MM.1S (cell line): ENCODE measurements around the gene HIC1.

ENCODE experiments used
- DNase-seq: peaks from one replicate; pipeline ENCODE4 v3.0.0-alpha.2; 2015
- H2AFZ ChIP-seq: fragments of 300-600 bp; sonication (generic); 2 replicates; pipeline ENCODE4 v1.6.0; 2016; ENCODE audit warnings: antibody characterized with exemption, low read length
- H3F3A ChIP-seq: fragments of 300-600 bp; sonication (generic); 2 replicates; pipeline ENCODE4 v1.6.1; 2016; ENCODE audit warnings: mild to moderate bottlenecking, antibody characterized with exemption, low read length, moderate library complexity, mixed read lengths; ENCODE audit not compliant: insufficient read depth
- H3K27ac ChIP-seq: fragments of 300-600 bp; sonication (generic); 2 replicates; pipeline ENCODE4 v1.5.1; 2016; ENCODE audit warnings: mild to moderate bottlenecking, low read length
- H3K27me3 ChIP-seq: fragments of 300-600 bp; sonication (generic); replicated peaks from 2 replicates; pipeline ENCODE4 v1.6.0; 2016; ENCODE audit warnings: low read length; ENCODE audit not compliant: insufficient read depth
- H3K36me3 ChIP-seq: fragments of 300-600 bp; sonication (generic); replicated peaks from 2 replicates; pipeline ENCODE4 v1.6.1; 2016; ENCODE audit warnings: mild to moderate bottlenecking, low read length, mixed read lengths; ENCODE audit not compliant: insufficient read depth
- H3K4me1 ChIP-seq: fragments of 300-600 bp; sonication (generic); 2 replicates; pipeline ENCODE4 v1.6.1; 2016; ENCODE audit warnings: low read length, mixed read lengths
- H3K4me2 ChIP-seq: fragments of 300-600 bp; sonication (generic); 2 replicates; pipeline ENCODE4 v1.6.0; 2016; ENCODE audit warnings: low read depth, low read length
- H3K4me3 ChIP-seq: fragments of 300-600 bp; sonication (generic); 2 replicates; pipeline ENCODE4 v1.5.1; 2016; ENCODE audit warnings: low read length, mixed read lengths
- H3K79me2 ChIP-seq: fragments of 300-600 bp; sonication (generic); 2 replicates; pipeline ENCODE4 v1.6.1; 2016; ENCODE audit warnings: mixed run types, low read length, mixed read lengths
- H3K9ac ChIP-seq: fragments of 300-600 bp; sonication (generic); 2 replicates; pipeline ENCODE4 v1.6.1; 2016; ENCODE audit warnings: low read length, mixed read lengths
- H3K9me2 ChIP-seq: fragments of 300-600 bp; sonication (generic); replicated peaks from 2 replicates; pipeline ENCODE4 v1.6.1; 2016; ENCODE audit warnings: mild to moderate bottlenecking, low read length, mixed read lengths; ENCODE audit not compliant: insufficient read depth
- H3K9me3 ChIP-seq: fragments of 300-600 bp; sonication (generic); replicated peaks from 2 replicates; pipeline ENCODE4 v1.6.1; 2016; ENCODE audit warnings: mild to moderate bottlenecking, low read length, mixed read lengths; ENCODE audit not compliant: insufficient read depth
- H4K20me1 ChIP-seq: fragments of 300-600 bp; sonication (generic); 2 replicates; pipeline ENCODE4 v1.6.1; 2016; ENCODE audit warnings: mild to moderate bottlenecking, low read length, moderate library complexity, mixed read lengths; ENCODE audit not compliant: insufficient read depth
- CTCF ChIP-seq: fragments of 300-600 bp; sonication (generic); IDR thresholded peaks from 2 replicates; pipeline ENCODE4 v1.5.1; 2016; ENCODE audit warnings: antibody characterized with exemption, low read length, mixed read lengths
- EZH2 ChIP-seq: fragments of 300-600 bp; sonication (generic); optimal IDR thresholded peaks from 2 replicates; pipeline ENCODE3; 2017; ENCODE audit warnings: low read depth, mild to moderate bottlenecking, antibody characterized with exemption, low read length, mixed read lengths
- EZH2phosphoT487 ChIP-seq: fragments of 300-600 bp; sonication (generic); IDR thresholded peaks from 2 replicates; pipeline ENCODE4 v1.6.1; 2018; ENCODE audit warnings: antibody characterized with exemption, low read length

Gene HIC1

DNA sequence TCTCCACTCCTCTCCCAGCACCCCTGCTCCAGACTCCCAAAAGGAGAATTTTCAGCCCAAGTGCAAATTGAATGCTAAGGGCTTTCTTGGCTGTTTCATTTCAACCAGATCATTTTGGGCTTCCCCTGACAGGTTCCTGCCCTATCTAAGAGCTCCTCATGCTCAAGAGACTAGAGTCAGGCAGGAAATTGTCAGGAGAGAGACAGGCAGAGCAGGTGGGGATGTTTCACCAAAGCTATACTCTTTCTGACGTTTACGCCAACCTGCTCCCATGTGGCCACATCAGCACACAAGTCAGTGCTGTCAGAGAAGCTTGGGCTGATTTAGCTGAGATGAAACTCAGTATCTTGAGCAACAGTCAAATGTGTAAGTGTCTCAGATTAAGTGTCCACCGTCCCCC, 31.4 kb downstream of the HIC1 start:
- H2AFZ ChIP-seq = no peak overlapping the region
- no peak for DNase-seq
- H3F3A ChIP-seq = peaks cover 25% of the 10 kb centered on the region
- H4K20me1 ChIP-seq = no peaks in the 10 kb centered on the region
- TF ChIP-seq CTCF = no peak
- H3K36me3 ChIP-seq = no peaks in the 10 kb centered on the region
- no peaks in the 10 kb centered on the region; the same call in 1 of the 2 replicates for H3K79me2 ChIP-seq
- H3K27ac ChIP-seq = no peak overlapping the region
- H3K4me2 ChIP-seq = no peak overlapping the region
- peaks cover 33% of the 10 kb centered on the region for H3K4me1 ChIP-seq
- H3K4me3 ChIP-seq = no peak overlapping the region
- H3K9me2 ChIP-seq = no peaks in the 10 kb centered on the region
- H3K9ac ChIP-seq = no peak overlapping the region
- no peaks in the 10 kb centered on the region for H3K9me3 ChIP-seq
- no peaks in the 10 kb centered on the region for H3K27me3 ChIP-seq

DNA sequence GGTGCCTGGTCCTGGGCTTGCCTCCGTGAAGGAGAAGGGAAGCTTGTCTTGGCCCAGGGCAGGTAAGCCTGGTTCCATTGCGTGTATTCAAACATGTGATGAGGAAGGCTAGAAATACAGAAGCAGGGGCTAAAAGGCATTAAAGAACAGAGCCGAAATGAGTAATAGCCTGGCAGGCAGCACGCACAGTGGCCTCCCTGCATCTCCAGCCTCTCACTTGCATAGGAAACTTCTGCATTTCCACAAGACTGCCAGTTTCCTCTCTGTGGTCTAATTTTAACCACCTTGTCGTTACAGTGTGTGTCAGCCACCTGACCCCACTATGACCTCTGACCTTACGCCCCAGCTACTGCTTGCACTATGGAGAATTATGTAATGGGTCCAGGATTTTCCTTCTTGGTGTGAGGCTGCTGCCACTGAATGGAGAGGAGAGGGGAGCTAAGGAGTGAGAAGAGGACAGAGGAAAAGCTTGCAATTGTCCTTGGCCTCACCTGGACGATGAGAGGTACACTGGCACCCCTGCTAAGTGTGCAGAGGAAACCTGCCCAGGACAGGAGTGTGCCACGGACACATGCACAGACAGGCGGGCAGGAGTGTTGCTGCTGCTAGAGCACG, 32.8 kb downstream of the HIC1 start:
- Histone ChIP-seq H3K79me2 (no peaks in the 10 kb centered on the region; the same call in 1 of the 2 replicates), H3K36me3 (no peaks in the 10 kb centered on the region), H3K4me2 (no peak overlapping the region), H4K20me1 (no peaks in the 10 kb centered on the region), H3K4me1 (peaks cover 33% of the 10 kb centered on the region), H3K27ac (no peak overlapping the region), H3K9ac (no peak overlapping the region), H3K9me2 (no peaks in the 10 kb centered on the region), H3F3A (peaks cover 25% of the 10 kb centered on the region), H2AFZ (no peak overlapping the region), H3K4me3 (no peak overlapping the region), H3K27me3 (no peaks in the 10 kb centered on the region), H3K9me3 (no peaks in the 10 kb centered on the region)
- TF ChIP-seq EZH2 = no peak
- no peak for TF ChIP-seq EZH2phosphoT487
- TF ChIP-seq CTCF = no peak
- peak; percentile 38 for DNase-seq

DNA sequence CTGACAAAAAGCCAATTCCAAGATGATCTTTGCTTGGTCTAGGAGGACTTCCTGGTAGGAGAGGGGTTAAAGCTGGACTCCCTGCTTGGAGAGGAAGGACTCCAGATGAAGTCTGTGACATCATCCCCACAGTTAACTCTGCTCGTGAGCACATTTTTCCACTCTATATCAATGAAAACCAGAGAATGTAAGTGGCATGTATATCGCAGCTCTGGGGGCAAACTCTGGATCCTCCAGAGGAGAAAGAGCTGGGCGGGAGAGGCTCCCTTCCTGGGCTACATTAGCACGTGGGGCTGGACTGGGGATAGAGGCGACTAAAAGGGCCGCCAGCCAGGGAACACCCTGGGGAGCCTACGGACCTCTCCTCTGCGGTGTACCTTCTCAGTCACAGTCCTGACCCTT, 34.1 kb downstream of the HIC1 start:
- TF ChIP-seq EZH2phosphoT487 (no peak), EZH2 (no peak), CTCF (no peak)
- Histone ChIP-seq H3K4me3 (peak overlapping the region; percentile 52), H3K4me1 (peaks cover 33% of the 10 kb centered on the region)

More for the DNA sequence above, 34.1 kb downstream of the HIC1 start:
- peak overlapping the region; percentile 65 for H3K4me2 ChIP-seq
- H4K20me1 ChIP-seq = no peaks in the 10 kb centered on the region
- H3K27ac ChIP-seq = peak overlapping the region; percentile 65
- H3F3A ChIP-seq = peaks cover 25% of the 10 kb centered on the region
- no peaks in the 10 kb centered on the region; the same call in 1 of the 2 replicates for H3K79me2 ChIP-seq
- H2AFZ ChIP-seq = 0 out of 2 replicates have a peak overlapping the region, but pooled peaks have one; percentile 4
- no peaks in the 10 kb centered on the region for H3K9me3 ChIP-seq
- no peaks in the 10 kb centered on the region for H3K36me3 ChIP-seq
- no peaks in the 10 kb centered on the region for H3K27me3 ChIP-seq
- no peaks in the 10 kb centered on the region for H3K9me2 ChIP-seq
- DNase-seq = no peak
- peak overlapping the region; percentile 29; the same call in 1 of the 2 replicates for H3K9ac ChIP-seq
